GM18508 (cell line): ENCODE data around the gene GRN.

Experiments used
- ATAC-seq: cut with Tn5 transposase; IDR thresholded peaks from one replicate; pipeline ENCODE4 v1.9.1; 2021; ENCODE audit warnings: moderate number of reproducible peaks; ENCODE audit not compliant: insufficient read depth, unreplicated experiment

The GRN gene

GRCh38 chr17:44344939-44345453 lies at the start of gene GRN:
TSS of gene GRN (plus strand) at chr17:44345302. CDS start at chr17:44349165, 3,863 bp downstream.
- peak; percentile 45 for ATAC-seq

GRCh38 chr17:44297975-44298374 lies 47.1 kb upstream of the GRN start:
- no peak for ATAC-seq

GRCh38 chr17:44304651-44305050 lies 40.5 kb upstream of the GRN start:
- no peak for ATAC-seq

GRCh38 chr17:44307387-44308186 lies 37.5 kb upstream of the GRN start:
- no peak for ATAC-seq

- ATAC-seq, result no peak
These were observed 36.7 kb upstream of the GRN start, which contains the start of gene RUNDC3A for GRCh38 chr17:44308320-44308818. TSS of gene RUNDC3A (plus strand) at chr17:44308601. CDS start at chr17:44308833, 232 bp downstream.

- no peak for ATAC-seq
These were observed 36.2 kb upstream of the GRN start for GRCh38 chr17:44308865-44309264.

GRCh38 chr17:44309472-44309871 lies 35.6 kb upstream of the GRN start:
- no peak for ATAC-seq

GRCh38 chr17:44310188-44310587 lies 34.9 kb upstream of the GRN start:
- ATAC-seq, result no peak

GRCh38 chr17:44310609-44311376 lies 34.3 kb upstream of the GRN start:
- ATAC-seq, result no peak

GRCh38 chr17:44311562-44312181 lies 33.4 kb upstream of the GRN start:
- ATAC-seq, result no peak

- no peak for ATAC-seq
These were observed 32.6 kb upstream of the GRN start for GRCh38 chr17:44312396-44313104.

GRCh38 chr17:44314031-44314430 lies 31.1 kb upstream of the GRN start:
- no peak for ATAC-seq

GRCh38 chr17:44314524-44314868 lies 30.6 kb upstream of the GRN start:
- ATAC-seq, result no peak

GRCh38 chr17:44314869-44315661 lies 30.0 kb upstream of the GRN start:
- ATAC-seq, result no peak

- ATAC-seq, result no peak
These were observed 29.1 kb upstream of the GRN start for GRCh38 chr17:44315760-44316731.

GRCh38 chr17:44317545-44317944 lies 27.6 kb upstream of the GRN start:
- no peak for ATAC-seq

- ATAC-seq, result no peak
These were observed 26.8 kb upstream of the GRN start for GRCh38 chr17:44318077-44318892.
